Mucosa of descending colon (tissue), 3 donors: ENCODE data around the gene FNDC3B. TPM values are rescaled to one million over a fixed set of nuclear protein-coding genes. Genes with fewer than 3 reads are reported as not detected.

Experiments used
- ATAC-seq: fragments of 200-7000 bp; cut with Tn5 transposase; one replicate; pipeline ENCODE4 v1.9.1; 2020; ENCODE audit warnings: mild to moderate bottlenecking, moderate library complexity
- DNase-seq, 3 donors: peaks; one replicate each; pipeline ENCODE4 v3.0.0-alpha.2; 2020
- H3K36me3 ChIP-seq: fragments of 200-600 bp; one replicate; pipeline ENCODE4 v1.8.0; 2021; ENCODE audit warnings: low read depth, mild to moderate bottlenecking
- H3K4me1 ChIP-seq: fragments of 200-600 bp; one replicate; pipeline ENCODE4 v1.8.0; 2021; ENCODE audit warnings: low read depth, mild to moderate bottlenecking
- H3K4me3 ChIP-seq: fragments of 200-600 bp; one replicate; pipeline ENCODE4 v1.8.0; 2021; ENCODE audit warnings: mild to moderate bottlenecking
- H3K9me3 ChIP-seq: fragments of 200-600 bp; one replicate; pipeline ENCODE4 v1.8.0; 2021; ENCODE audit warnings: mild to moderate bottlenecking
- CTCF ChIP-seq: fragments of 200-600 bp; IDR thresholded peaks from one replicate; pipeline ENCODE4 v1.8.0; 2022; ENCODE audit warnings: antibody characterized with exemption, mild to moderate bottlenecking
- intact Hi-C, 2 donors: fragments of 100-400 bp; cut with DNase I in 1 of 2; cut with micrococcal nuclease in 1 of 2; formaldehyde crosslinking; loops; one replicate each; pipeline versions ENCODE4 v1.11.0 to v1.11.1; 2022; cut with DNase I, micrococcal nuclease
- total RNA-seq, 3 donors: library from RNA; stranded (reverse); fragmentation: NEBNext Ultra II Directional in 2 of 3; extraction: Animal tissue kit (Norgen Biotek cat#: 25700) in 2 of 3; gene quantifications; one replicate each; pipeline versions ENCODE4 v1.2.1 to v1.2.4, GENCODE V29; 2021 to 2023
- donor health status: DM: no; HTN: no; CAD: no; lungs with moderate emphysema.
- donor health status: DM: no; HTN: no; CAD: no.
- donor health status: DM: no; HTN: yes; CAD: no.

The FNDC3B gene
- total RNA-seq, 3 donors from 2014 or later: 107 to 132 (median 126) TPM

- intact Hi-C loops: no loop called here
- Histone ChIP-seq H3K9me3 (no peaks in the 10 kb centered on the region), H3K4me1 (peaks cover 15% of the 10 kb centered on the region)
Observed at GRCh38 chr3:172211123-172211522, 171.7 kb downstream of the FNDC3B start.

DNA sequence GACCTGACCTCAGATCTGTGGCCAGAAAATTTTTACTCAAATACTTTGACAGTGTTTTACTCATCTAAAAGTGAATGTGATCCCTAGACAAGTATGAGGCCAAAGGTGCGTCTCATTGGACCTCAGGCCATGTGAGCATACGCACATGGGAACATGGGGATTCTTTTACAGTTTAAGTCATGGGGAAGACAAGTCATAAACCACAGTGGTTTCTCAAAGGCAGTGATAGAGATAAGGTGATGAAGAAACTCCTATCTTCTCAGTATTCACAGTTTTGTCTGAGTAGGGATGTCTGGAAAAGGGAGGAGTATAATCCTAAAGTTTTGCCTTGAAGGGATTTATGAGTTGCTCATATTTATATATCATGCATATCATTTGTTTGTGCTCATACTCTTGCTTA, 173.8 kb downstream of the FNDC3B start:
- Histone ChIP-seq H3K36me3 (no peaks in the 10 kb centered on the region), H3K4me3 (no peak overlapping the region), H3K9me3 (no peaks in the 10 kb centered on the region), H3K4me1 (peaks cover 17% of the 10 kb centered on the region)
- ATAC-seq (peak; percentile 46), DNase-seq (no peak)
- no peak for TF ChIP-seq CTCF
- intact Hi-C loops: no loop called here

More at GRCh38 chr3:172211123-172211522, 171.7 kb downstream of the FNDC3B start:
- Histone ChIP-seq H3K4me3 (no peak overlapping the region), H3K36me3 (no peaks in the 10 kb centered on the region)
- ATAC-seq (no peak), DNase-seq (no peak)
- no peak for TF ChIP-seq CTCF

DNA sequence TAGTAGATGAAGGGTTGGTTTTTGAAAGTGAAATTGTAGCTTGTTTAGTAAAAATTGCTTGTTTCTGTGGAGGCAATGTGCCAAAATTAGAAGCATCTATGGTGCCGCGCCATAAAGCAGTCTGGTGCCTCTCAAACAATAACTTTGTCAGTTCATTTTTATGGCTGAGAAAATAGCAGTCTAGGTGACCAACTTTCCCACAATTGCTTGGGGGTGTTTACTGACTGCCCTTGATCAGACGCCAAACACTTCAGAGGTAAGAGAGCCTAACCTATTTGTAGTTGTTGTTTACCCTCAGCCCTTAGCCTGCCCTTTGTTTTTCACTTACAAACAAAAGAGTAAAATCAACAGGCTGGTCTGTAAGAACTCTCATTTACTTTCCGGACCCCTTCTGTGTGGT, 174.5 kb downstream of the FNDC3B start:
- intact Hi-C loops: no loop called here
- Histone ChIP-seq H3K4me3 (no peak overlapping the region), H3K9me3 (no peaks in the 10 kb centered on the region), H3K36me3 (no peaks in the 10 kb centered on the region), H3K4me1 (peaks cover 24% of the 10 kb centered on the region)
- peak in 1 of 3 donors; percentile 32 for DNase-seq
- peak; percentile 71 for ATAC-seq
- TF ChIP-seq CTCF: no peak

DNA sequence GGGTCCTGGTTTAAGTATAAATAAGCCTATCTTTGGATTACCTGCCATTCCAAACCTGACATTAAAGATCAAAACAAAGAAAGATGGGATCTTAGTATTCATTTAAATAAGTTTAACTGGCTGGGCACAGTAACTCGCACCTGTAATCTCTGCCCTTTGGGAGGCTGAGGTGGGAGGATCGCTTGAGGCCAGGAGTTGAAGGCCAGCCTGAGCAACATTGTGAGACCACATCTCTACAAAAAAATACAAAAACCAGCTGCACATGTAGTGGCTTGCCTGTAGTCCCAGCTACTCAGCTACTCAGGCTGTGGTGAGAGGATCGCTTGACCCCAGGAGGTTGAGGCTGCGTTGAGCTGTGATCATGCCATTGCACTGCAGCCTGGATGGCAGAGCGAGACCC, 176.9 kb downstream of the FNDC3B start:
- intact Hi-C loops: no loop called here
- Histone ChIP-seq H3K4me3 (no peak overlapping the region), H3K4me1 (peaks cover 31% of the 10 kb centered on the region), H3K9me3 (no peaks in the 10 kb centered on the region), H3K36me3 (no peaks in the 10 kb centered on the region)
- ATAC-seq: no peak
- no peak for DNase-seq
- no peak for TF ChIP-seq CTCF

DNA sequence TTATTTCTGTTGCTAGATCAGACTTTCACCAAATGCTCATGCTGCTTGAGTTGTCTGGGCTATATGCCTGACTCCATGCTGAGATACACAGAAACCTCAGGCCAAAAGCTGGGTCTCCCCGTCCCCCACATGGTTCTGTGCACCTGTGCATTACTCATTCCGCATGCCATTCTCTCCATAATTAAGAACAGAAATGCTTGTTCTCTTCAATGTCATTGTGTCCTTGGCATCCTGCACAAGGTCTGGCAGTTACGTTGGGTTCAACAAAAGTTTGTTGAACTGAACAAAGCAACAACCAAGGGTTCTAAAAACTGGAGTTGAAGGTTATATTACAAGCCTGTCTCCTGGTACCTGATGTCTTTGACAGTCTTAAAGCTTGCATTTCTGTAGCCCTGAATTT, 177.5 kb downstream of the FNDC3B start:
- ATAC-seq (no peak), DNase-seq (no peak)
- H3K36me3 ChIP-seq: no peaks in the 10 kb centered on the region
- intact Hi-C loops: no loop called here
- H3K4me1 ChIP-seq: peaks cover 31% of the 10 kb centered on the region
- H3K4me3 ChIP-seq: no peak overlapping the region
- H3K9me3 ChIP-seq: no peaks in the 10 kb centered on the region
- no peak for TF ChIP-seq CTCF

- no peaks in the 10 kb centered on the region for H3K9me3 ChIP-seq
- ATAC-seq (no peak), DNase-seq (no peak)
- H3K4me1 ChIP-seq: peaks cover 30% of the 10 kb centered on the region
- no peaks in the 10 kb centered on the region for H3K36me3 ChIP-seq
- TF ChIP-seq CTCF: no peak
- intact Hi-C loops: no loop called here
- no peak overlapping the region for H3K4me3 ChIP-seq
Observed at GRCh38 chr3:172217877-172218276, 178.5 kb downstream of the FNDC3B start.
